ENCODE results near the gene KLHL22. TPM values are rescaled to one million over a fixed set of nuclear protein-coding genes. Genes with fewer than 3 reads are reported as not detected.
"Not testable (repeated sequence)": the region's sequence is repeated elsewhere in the genome, so short reads cannot be mapped to it uniquely, and the experiment has no call there.

The KLHL22 gene
- total and polyA plus RNA-seq, 4 donors, result 12.1 to 28.3 (median 18.8) TPM

DNA sequence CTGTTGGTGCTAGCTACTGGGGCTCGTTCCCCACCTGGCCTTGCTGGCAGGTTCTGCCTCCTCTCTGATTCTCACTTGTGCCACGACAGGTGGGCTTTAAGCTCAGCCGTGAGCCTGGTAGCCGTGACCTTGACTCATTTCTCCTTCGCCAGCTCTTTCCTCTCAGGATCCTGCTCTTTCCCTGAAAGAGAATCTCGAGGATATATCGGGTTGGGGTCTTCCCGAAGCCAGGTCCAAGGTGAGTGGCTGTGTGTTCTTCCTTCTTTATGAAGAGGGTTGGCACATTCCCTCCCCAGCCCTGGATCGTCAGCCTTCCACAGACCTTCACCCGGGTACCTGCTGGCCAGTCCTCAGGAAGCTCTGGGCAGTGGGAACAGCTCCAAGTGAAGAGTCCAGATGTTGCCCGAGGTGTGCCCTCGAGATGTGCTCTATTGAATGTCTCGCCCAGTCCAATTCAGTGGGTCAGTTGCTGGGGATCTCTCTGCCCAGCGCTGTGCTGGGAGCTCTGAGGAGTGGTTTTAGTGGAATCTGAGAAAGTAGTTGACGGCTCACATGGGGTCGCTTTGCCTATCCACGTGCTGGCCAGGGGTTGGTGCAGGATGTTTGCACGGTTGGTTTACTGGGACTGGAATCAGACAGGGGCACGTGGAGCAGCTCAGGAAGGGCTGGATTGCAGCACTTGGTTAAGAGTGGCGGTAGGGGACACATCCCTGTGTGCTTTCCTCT lies 100.3 kb downstream of the KLHL22 start:
- no peaks in the 10 kb centered on the region for H3K9me3 ChIP-seq (ENCODE audit: control insufficient read depth in 4 of 4, insufficient read depth in 3 of 4, low read length in 3 of 4)
- DNase-seq (peak in 1 of 3 donors; percentile 8), ATAC-seq (ENCODE audit: insufficient read depth, low FRiP score) (no peak)
- no peak overlapping the region for H3K27ac ChIP-seq (ENCODE audit: low read depth in 1 of 2, low read length in 1 of 2)
- no peaks in the 10 kb centered on the region for H3K27me3 ChIP-seq (ENCODE audit: control insufficient read depth in 3 of 3, insufficient read depth in 3 of 3, low read length in 2 of 3)
- H3K36me3 ChIP-seq (ENCODE audit: control insufficient read depth in 4 of 4, insufficient read depth in 4 of 4, low read length in 4 of 4), result peaks cover 0 to 2% (median 0%) of the 10 kb centered on the region in 4 donors
- H3K4me3 ChIP-seq, result no peak overlapping the region
- no peak overlapping the region for H3K9ac ChIP-seq (ENCODE audit: insufficient read depth in 1 of 2, low read length in 2 of 2)
- H3K4me1 ChIP-seq (ENCODE audit: control insufficient read depth in 5 of 5, insufficient read depth in 5 of 5, low read length in 5 of 5), result peaks cover 0 to 36% (median 8%) of the 10 kb centered on the region in 5 donors
- TF ChIP-seq, protein P1, sequence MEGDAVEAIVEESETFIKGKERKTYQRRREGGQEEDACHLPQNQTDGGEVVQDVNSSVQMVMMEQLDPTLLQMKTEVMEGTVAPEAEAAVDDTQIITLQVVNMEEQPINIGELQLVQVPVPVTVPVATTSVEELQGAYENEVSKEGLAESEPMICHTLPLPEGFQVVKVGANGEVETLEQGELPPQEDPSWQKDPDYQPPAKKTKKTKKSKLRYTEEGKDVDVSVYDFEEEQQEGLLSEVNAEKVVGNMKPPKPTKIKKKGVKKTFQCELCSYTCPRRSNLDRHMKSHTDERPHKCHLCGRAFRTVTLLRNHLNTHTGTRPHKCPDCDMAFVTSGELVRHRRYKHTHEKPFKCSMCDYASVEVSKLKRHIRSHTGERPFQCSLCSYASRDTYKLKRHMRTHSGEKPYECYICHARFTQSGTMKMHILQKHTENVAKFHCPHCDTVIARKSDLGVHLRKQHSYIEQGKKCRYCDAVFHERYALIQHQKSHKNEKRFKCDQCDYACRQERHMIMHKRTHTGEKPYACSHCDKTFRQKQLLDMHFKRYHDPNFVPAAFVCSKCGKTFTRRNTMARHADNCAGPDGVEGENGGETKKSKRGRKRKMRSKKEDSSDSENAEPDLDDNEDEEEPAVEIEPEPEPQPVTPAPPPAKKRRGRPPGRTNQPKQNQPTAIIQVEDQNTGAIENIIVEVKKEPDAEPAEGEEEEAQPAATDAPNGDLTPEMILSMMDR (IDR thresholded peaks at IDR 0.05; ENCODE audit: control extremely low read depth, extremely low read depth), result no peak
- WGBS, 2 donors, result 69 to 71% methylated on average over 20 of the region's 20 CpGs

DNA sequence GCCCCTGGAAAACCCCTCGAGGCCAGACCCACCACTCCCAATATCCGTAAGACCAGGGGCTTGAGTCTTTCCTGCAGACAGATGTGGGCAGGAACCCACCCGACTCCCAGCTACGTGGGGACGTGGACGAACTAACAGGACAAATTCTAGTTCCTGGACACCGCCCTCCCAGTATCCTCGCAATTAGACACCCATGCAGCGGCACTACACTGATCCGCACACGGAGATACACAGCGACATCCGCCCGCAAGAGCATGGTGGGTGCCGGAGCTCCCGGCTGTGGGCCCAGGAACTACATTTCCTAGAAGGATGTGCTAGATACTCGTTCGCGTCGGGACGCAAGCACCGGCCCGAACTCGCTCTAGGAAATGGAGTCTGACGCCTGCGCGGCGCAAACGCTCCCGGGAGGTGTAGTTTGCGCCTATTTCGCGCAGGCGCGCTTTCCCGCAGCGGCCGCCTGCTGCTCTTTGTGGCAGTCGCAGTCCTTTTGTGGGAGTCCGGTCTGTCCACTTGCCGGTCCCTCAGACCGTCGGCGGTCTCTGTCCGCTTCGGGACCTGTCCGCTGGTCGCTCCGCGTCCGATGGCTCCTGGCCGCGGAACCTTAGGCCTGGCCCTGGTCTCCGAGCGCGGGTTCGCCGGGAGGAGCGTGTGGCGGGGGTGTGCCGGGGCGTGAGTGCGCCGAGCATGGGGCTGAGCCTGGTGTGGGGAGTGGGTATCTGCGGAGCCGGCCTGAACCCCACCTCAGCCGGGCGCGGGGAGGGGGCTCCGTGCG lies 101.7 kb downstream of the KLHL22 start, which contains the start of gene ZNF74:
ZNF74 (plus strand) TSS at position 447 of the 772 bp plus-strand sequence. CDS start 478 bp downstream, outside the sequence.
- DNase-seq (peak; percentile 93 to 97 (median 96)), ATAC-seq (ENCODE audit: insufficient read depth, low FRiP score) (peak; percentile 93)
- H3K4me1 ChIP-seq (ENCODE audit: control insufficient read depth in 5 of 5, insufficient read depth in 5 of 5, low read length in 5 of 5), result peaks cover 0 to 36% (median 8%) of the 10 kb centered on the region in 5 donors
- H3K9me3 ChIP-seq (ENCODE audit: control insufficient read depth in 4 of 4, insufficient read depth in 3 of 4, low read length in 3 of 4), result no peaks in the 10 kb centered on the region
- no peaks in the 10 kb centered on the region for H3K36me3 ChIP-seq (ENCODE audit: control insufficient read depth in 4 of 4, insufficient read depth in 4 of 4, low read length in 4 of 4)
- H3K4me3 ChIP-seq, result peak within 1 kb of the TSS; percentile 83
- peak within 1 kb of the TSS; percentile 38 to 86 for H3K27ac ChIP-seq (ENCODE audit: low read depth in 1 of 2, low read length in 1 of 2)
- no peaks in the 10 kb centered on the region for H3K27me3 ChIP-seq (ENCODE audit: control insufficient read depth in 3 of 3, insufficient read depth in 3 of 3, low read length in 2 of 3)
- WGBS, 2 donors, result 1% methylated on average over 64 to 71 of the region's 71 CpGs
- TF ChIP-seq, protein P1 (IDR thresholded peaks at IDR 0.05; ENCODE audit: control extremely low read depth, extremely low read depth), result no peak
- peak within 1 kb of the TSS; percentile 39 to 71 for H3K9ac ChIP-seq (ENCODE audit: insufficient read depth in 1 of 2, low read length in 2 of 2)

DNA sequence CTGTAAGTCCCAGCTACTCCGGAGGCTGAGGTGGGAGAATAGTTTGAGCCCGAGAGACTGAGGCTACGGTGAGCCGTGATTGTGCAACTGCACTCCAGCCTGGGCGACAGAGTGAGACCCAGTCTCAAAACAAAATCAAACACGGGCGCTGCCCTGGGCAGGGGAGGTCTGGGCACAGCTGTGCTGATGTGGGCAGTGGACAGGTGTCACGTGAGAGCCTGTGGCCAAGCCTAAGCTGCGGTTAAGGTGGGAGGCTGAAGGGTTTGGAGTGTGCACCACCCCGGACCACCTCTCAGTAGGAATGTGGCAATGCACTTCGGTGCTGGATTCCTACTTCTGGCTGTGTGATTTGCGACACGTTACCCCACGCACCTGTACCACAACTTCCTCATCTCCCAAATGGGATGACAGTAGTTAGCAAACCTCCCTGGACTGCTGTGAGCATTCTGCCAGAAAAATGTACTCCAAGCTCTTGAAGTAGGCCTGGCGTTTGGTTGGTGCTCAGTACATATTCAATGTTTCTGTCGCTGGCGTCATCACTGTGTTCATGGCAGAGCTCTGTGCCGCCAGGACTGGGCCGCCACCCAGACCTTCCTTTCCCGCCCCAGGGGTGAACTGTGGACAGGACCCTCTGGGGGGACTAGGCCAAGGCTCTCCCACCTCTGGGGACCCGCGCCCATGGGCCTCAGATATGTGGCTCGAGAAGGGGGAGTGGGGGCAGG lies 102.5 kb downstream of the KLHL22 start:
- 85 to 90% methylated on average over 23 of the region's 23 CpGs for WGBS, 2 donors
- H3K27ac ChIP-seq (ENCODE audit: low read depth in 1 of 2, low read length in 1 of 2), result peak overlapping the region; percentile 38 to 82
- peaks cover 0 to 36% (median 8%) of the 10 kb centered on the region in 5 donors for H3K4me1 ChIP-seq (ENCODE audit: control insufficient read depth in 5 of 5, insufficient read depth in 5 of 5, low read length in 5 of 5)
- ATAC-seq (ENCODE audit: insufficient read depth, low FRiP score) (no peak), DNase-seq (peak in 1 of 3 donors; percentile 10)
- H3K4me3 ChIP-seq, result peak overlapping the region; percentile 83
- TF ChIP-seq, protein P1 (IDR thresholded peaks at IDR 0.05; ENCODE audit: control extremely low read depth, extremely low read depth), result no peak
- peak overlapping the region; percentile 39 to 71 for H3K9ac ChIP-seq (ENCODE audit: insufficient read depth in 1 of 2, low read length in 2 of 2)
- H3K27me3 ChIP-seq (ENCODE audit: control insufficient read depth in 3 of 3, insufficient read depth in 3 of 3, low read length in 2 of 3), result no peaks in the 10 kb centered on the region
- H3K9me3 ChIP-seq (ENCODE audit: control insufficient read depth in 4 of 4, insufficient read depth in 3 of 4, low read length in 3 of 4), result no peaks in the 10 kb centered on the region
- H3K36me3 ChIP-seq (ENCODE audit: control insufficient read depth in 4 of 4, insufficient read depth in 4 of 4, low read length in 4 of 4), result no peaks in the 10 kb centered on the region

DNA sequence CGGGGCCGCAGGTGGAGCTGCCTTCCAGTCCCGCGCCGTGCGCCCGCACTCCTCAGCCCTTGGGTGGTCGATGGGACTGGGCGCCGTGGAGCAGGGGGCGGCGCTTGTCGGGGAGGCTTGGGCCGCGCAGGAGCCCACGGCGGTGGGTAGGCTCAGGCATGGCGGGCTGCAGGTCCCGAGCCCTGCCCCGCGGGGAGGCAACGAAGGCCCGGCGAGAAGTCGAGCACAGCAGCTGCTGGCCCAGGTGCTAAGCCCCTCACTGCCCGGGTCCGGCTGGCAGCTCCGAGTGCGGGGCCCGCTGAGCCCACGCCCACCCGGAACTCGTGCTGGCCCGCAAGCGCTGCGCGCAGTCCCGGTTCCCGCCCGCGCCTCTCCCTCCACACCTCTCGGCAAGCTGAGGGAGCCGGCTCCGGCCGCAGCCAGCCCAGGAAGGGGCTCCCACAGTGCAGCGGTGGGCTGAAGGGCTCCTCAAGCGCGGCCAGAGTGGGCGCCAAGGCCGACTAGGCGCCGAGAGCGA lies 103.2 kb downstream of the KLHL22 start:
- 97% methylated on average over 53 of the region's 53 CpGs for WGBS, 2 donors
- not testable (repeated sequence) for H3K27me3 ChIP-seq (ENCODE audit: control insufficient read depth in 3 of 3, insufficient read depth in 3 of 3, low read length in 2 of 3); ATAC-seq (ENCODE audit: insufficient read depth, low FRiP score)

More for the DNA sequence above, 103.2 kb downstream of the KLHL22 start:
- H3K9ac ChIP-seq (ENCODE audit: insufficient read depth in 1 of 2, low read length in 2 of 2); H3K4me3 ChIP-seq; H3K27ac ChIP-seq (ENCODE audit: low read depth in 1 of 2, low read length in 1 of 2); H3K9me3 ChIP-seq (ENCODE audit: control insufficient read depth in 4 of 4, insufficient read depth in 3 of 4, low read length in 3 of 4); H3K36me3 ChIP-seq (ENCODE audit: control insufficient read depth in 4 of 4, insufficient read depth in 4 of 4, low read length in 4 of 4); DNase-seq: not testable (repeated sequence)
- peaks cover 0 to 34% (median 8%) of the 10 kb centered on the region in 5 donors for H3K4me1 ChIP-seq (ENCODE audit: control insufficient read depth in 5 of 5, insufficient read depth in 5 of 5, low read length in 5 of 5)

Data from lung (tissue), 12 donors.